Erythroblast (primary cell): ENCODE data around the gene RAP1GAP2.
"Not testable (repeated sequence)": the region's sequence is repeated elsewhere in the genome, so short reads cannot be mapped to it uniquely, and the experiment has no call there.

ENCODE experiments used
- DNase-seq, 2 experiments: peaks; one replicate each; lab custom pipeline; 2025; lab: John Stamatoyannopoulos, UW
- GATA1 ChIP-seq: IDR thresholded peaks from 2 replicates; pipeline ENCODE4 v1.6.1; 2011; ENCODE audit warnings: low read depth, mild to moderate bottlenecking, control low read depth, low read length, moderate library complexity
- POLR2A ChIP-seq: IDR thresholded peaks from 2 replicates; pipeline ENCODE4 v1.6.1; 2011; ENCODE audit warnings: mild to moderate bottlenecking, low read length

Gene RAP1GAP2

GRCh38 chr17:3029213-3029913, 233.1 kb downstream of the RAP1GAP2 start:
- DNase-seq: no peak
- TF ChIP-seq POLR2A: no peak
- no peak for TF ChIP-seq GATA1

DNA sequence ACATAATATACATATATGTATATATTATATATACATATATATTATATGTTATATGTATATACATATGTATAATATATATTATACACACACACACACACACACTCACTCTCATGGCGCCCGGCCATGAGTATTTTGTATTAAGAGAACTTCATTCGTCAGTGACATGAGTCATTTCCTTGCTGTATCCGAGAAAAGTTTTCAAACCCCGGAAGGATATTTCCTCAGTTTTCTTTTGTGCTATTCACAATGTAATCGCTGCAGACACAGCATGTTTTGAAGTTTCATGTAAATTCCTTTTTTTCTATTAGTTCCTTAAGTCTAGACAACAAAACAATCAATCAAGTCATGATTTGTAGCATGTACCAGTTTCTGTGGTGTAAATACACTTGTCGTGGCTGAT, 233.9 kb downstream of the RAP1GAP2 start:
- TF ChIP-seq POLR2A (no peak), GATA1 (no peak)
- no peak for DNase-seq

DNA sequence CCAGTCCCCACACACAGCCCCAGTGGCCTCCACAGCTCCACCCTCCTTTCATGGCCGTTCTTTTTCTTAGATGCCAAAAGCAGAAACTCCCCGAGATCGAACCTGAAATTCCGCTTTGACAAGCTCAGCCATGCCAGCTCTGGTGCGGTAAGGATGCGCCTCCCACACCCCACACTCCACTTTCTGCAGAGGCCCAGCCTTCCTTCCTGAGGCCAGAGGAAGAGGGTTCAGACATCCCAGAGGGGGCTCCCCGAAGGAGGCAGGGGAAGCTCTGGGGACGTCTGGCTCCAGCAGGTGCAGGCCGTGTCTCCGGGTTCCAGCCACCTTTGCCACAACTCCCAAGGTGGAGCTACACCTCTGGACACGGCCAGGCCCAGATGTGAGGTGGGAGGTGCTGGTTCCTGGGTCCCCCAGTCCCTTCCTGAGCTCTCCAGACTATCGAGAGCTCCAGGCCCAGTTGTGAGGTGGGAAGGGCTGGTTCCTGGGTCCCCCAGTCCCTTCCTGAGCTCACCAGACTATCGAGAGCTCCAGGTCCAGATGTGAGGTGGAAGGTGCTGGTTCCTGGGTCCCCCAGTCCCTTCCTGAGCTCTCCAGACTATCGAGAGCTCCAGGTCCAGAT, 234.7 kb downstream of the RAP1GAP2 start:
- not testable (repeated sequence) for DNase-seq

DNA sequence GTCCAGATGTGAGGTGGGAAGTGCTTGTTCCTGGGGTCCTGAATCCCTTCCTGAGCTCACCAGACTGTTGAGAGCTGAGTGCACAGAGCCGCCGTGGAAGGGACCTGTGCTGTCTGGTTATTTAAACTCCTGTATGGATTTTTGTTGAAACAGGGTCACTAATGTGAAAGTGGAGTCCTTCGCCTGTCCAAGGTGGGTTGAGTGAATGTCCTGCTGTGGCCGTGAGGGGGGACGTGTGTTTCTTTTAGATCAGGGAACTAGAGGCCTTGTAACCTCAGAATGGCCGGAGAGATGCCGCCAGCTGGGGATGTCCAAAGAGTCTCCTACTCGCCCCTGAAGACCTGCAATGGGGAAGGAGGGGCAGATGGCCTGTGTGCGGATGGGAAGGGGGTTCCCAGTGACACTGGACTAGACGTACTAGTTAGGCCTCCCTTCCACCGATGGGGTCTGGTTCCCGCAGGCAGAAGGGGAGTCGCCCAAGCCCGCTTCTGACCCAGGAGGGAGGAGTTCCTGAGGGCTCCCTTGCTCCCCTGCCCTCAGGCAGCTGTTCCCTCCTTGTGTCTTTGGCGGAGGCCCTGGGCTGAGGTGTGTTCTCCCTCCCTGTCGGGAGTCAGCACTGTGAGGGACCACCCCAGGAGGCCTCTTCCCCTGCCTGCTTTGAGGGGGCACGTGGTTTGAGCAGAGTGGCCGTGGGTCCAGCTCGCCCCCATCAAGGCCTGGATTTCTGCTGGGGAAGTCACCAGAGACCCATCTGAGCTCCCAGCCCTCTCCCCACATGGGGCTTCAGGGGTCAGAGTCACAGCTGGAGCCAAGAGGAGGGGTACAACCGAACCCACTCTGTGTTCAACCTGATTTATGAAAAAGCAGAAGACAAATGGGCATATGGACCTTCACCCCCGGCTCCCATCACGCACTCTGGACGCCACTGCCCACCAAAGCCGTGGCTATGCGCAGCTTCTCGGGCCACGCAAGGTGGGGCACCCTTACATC, 236.3 kb downstream of the RAP1GAP2 start:
- TF ChIP-seq GATA1 (no peak), POLR2A (no peak)

DNA sequence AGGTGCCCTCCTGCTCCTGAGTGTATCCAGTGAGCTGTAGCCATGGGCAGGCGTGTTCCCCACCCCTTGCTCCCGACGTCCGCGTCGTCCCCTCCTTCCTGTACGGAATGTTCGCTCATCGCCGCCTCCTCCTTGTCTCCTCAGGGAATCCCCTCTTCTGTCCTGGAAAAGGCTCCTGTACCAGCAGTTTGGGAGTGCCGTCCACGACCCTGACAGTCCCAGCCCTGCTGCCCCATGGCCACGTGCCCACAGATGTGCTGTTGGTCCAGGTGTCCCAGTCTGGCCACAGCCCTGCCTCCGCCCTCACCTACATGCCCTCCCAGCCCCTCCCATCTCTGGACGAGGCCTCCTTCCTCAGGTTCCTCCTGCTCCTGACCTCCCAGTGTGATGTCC, 237.0 kb downstream of the RAP1GAP2 start:
- TF ChIP-seq POLR2A: no peak
- TF ChIP-seq GATA1: no peak
- DNase-seq: no peak

More for the DNA sequence above, 236.3 kb downstream of the RAP1GAP2 start:
- DNase-seq: no peak

GRCh38 chr17:3033741-3034577, 237.7 kb downstream of the RAP1GAP2 start:
- no peak for DNase-seq
- TF ChIP-seq POLR2A: no peak
- TF ChIP-seq GATA1: no peak

DNA sequence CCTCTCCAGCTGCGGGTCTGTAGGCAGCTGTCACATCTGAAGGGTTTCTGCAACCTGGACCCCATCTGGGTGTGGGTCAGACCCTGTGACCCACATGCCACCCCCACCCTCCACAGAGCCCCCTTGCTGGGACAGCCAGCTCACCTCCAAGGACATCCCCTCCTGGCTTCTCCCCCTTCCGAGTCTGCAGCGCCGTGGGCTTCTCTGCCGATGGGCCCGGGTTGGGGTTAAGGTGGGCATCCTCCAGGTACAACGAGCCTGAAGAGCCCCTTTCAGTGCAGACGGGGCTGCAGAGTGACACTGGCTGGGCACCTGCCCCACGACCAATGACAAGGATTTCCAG, 238.3 kb downstream of the RAP1GAP2 start:
- TF ChIP-seq POLR2A: no peak
- no peak for TF ChIP-seq GATA1
- no peak for DNase-seq

- no peak for TF ChIP-seq POLR2A
- no peak for TF ChIP-seq GATA1
- DNase-seq: no peak
Observed at GRCh38 chr17:3035256-3035967, 239.2 kb downstream of the RAP1GAP2 start.

- DNase-seq: no peak
Observed at GRCh38 chr17:3035968-3036280, 239.7 kb downstream of the RAP1GAP2 start.

GRCh38 chr17:3036800-3037199, 240.6 kb downstream of the RAP1GAP2 start:
- TF ChIP-seq GATA1 (no peak), POLR2A (no peak)
- DNase-seq: no peak

More at GRCh38 chr17:3035968-3036280, 239.7 kb downstream of the RAP1GAP2 start:
- no peak for TF ChIP-seq GATA1

DNA sequence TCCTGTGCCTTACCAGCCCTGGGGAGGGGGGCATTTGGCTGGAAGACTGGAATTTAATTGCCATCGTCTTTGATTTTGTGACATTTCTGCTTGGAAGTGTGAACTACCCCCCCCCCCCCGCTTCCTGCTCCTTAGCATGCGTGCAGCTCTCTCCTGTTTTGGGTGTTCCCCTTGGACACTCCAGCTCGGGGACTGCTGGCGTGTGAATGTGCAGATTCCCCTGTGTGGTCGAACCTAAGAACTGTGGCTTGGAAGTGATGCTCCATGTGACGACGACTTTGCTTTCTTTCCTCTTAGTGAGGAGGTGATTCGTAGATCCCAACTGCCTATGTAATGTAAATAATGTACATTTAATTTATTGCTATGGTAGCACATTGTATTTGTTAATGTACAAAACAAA, 241.0 kb downstream of the RAP1GAP2 start:
- DNase-seq: no peak
- TF ChIP-seq GATA1: no peak
- no peak for TF ChIP-seq POLR2A

DNA sequence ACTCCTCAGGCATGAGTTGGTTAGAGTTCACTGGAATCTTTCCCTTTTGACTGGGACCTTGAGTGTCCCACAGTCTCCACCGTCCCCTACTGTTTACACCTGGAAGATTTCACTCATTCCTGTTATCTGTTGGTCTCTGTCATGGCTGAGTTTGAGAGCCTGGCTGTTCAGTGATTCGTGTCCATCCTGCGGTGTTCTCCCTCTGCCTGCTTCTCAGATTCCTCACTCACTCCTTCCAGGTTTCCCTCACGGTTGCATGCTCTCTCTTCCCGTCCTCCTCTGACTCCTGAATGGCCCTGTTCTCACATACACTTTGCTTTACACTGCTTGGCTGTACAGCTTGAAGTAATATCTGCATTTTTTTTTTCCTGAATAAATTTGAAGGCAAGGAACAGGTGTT, 242.7 kb downstream of the RAP1GAP2 start:
- TF ChIP-seq POLR2A: no peak
- TF ChIP-seq GATA1: no peak
- no peak for DNase-seq

- no peak for TF ChIP-seq GATA1
- TF ChIP-seq POLR2A: no peak
- no peak for DNase-seq
Observed at GRCh38 chr17:3039736-3040135, 243.5 kb downstream of the RAP1GAP2 start.
